Panc1 (cell line): ENCODE results near the gene MRPS12.

ENCODE experiments used
- POLR2AphosphoS5 ChIP-seq: IDR thresholded peaks from 2 replicates; pipeline ENCODE4 v1.6.1; 2012; ENCODE audit warnings: mild to moderate bottlenecking, low read depth, low read length, moderate library complexity
- REST ChIP-seq, 2 experiments: IDR thresholded peaks; 2 replicates each; pipeline ENCODE4 v1.6.1; 2011 to 2012; ENCODE audit warnings: low read depth in 2 of 2, control low read depth in 1 of 2, low read length in 1 of 2, mild to moderate bottlenecking in 1 of 2, moderate library complexity in 1 of 2; ENCODE audit not compliant: insufficient read depth in 1 of 2
- SIN3A ChIP-seq: IDR thresholded peaks from 2 replicates; pipeline ENCODE4 v1.6.1; 2012; ENCODE audit warnings: low read depth, mild to moderate bottlenecking, low read length, moderate library complexity, borderline replicate concordance; ENCODE audit not compliant: insufficient read depth
- TCF7L2 ChIP-seq: IDR thresholded peaks from 2 replicates; pipeline ENCODE4 v1.6.1; 2011; ENCODE audit warnings: mild to moderate bottlenecking, low read depth, low read length, inconsistent platforms
- TF ChIP-seq, protein P1 (sequence below): fragments of 450-650 bp; IDR thresholded peaks from 2 replicates; pipeline ENCODE4 v1.5.1; 2017; ENCODE audit warnings: mild to moderate bottlenecking

GRCh38 chr19:38979812-38980211 lies 49.1 kb downstream of the MRPS12 start:
- TF ChIP-seq POLR2AphosphoS5 (no peak), TCF7L2 (no peak), REST (IDR thresholded peaks at IDR 0.05; ENCODE audit: insufficient read depth in 1 of 2, low read depth in 2 of 2, low read length in 1 of 2) (no peak), SIN3A (no peak)
- TF ChIP-seq, protein P1, sequence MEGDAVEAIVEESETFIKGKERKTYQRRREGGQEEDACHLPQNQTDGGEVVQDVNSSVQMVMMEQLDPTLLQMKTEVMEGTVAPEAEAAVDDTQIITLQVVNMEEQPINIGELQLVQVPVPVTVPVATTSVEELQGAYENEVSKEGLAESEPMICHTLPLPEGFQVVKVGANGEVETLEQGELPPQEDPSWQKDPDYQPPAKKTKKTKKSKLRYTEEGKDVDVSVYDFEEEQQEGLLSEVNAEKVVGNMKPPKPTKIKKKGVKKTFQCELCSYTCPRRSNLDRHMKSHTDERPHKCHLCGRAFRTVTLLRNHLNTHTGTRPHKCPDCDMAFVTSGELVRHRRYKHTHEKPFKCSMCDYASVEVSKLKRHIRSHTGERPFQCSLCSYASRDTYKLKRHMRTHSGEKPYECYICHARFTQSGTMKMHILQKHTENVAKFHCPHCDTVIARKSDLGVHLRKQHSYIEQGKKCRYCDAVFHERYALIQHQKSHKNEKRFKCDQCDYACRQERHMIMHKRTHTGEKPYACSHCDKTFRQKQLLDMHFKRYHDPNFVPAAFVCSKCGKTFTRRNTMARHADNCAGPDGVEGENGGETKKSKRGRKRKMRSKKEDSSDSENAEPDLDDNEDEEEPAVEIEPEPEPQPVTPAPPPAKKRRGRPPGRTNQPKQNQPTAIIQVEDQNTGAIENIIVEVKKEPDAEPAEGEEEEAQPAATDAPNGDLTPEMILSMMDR = no peak
